RWPE2 (cell line): Measurements from ENCODE around the gene PEPD.

ENCODE experiments used
- ATAC-seq: fragments of 200-7000 bp; cut with Tn5 transposase; 3 replicates; pipeline ENCODE4 v1.9.1; 2021; ENCODE audit warnings: low read depth
- DNase-seq: peaks from one replicate; pipeline ENCODE4 v3.0.0-alpha.2; 2020; ENCODE audit warnings: low spot score
- H3K27ac ChIP-seq: fragments of 450-650 bp; 2 replicates; pipeline ENCODE4 v1.5.1; 2017; ENCODE audit warnings: mild to moderate bottlenecking; ENCODE audit not compliant: poor library complexity, severe bottlenecking
- H3K27me3 ChIP-seq: fragments of 250-450 bp; sonication (Bioruptor Pico); 2 replicates; pipeline ENCODE4 v1.5.1; 2021; ENCODE audit warnings: mild to moderate bottlenecking, moderate library complexity; ENCODE audit not compliant: insufficient read depth, poor library complexity, severe bottlenecking
- H3K36me3 ChIP-seq: fragments of 250-450 bp; sonication (Bioruptor Pico); 2 replicates; pipeline ENCODE4 v1.5.1; 2020; ENCODE audit warnings: low read depth, mild to moderate bottlenecking, moderate library complexity
- H3K4me1 ChIP-seq: fragments of 250-450 bp; sonication (Bioruptor Pico); 2 replicates; pipeline ENCODE4 v1.5.1; 2021; ENCODE audit warnings: mild to moderate bottlenecking, moderate library complexity; ENCODE audit not compliant: insufficient read depth, poor library complexity, severe bottlenecking
- H3K4me3 ChIP-seq: fragments of 250-450 bp; sonication (Bioruptor Pico); 2 replicates; pipeline ENCODE4 v1.5.1; 2021; ENCODE audit warnings: mild to moderate bottlenecking, moderate library complexity; ENCODE audit not compliant: severe bottlenecking
- H3K9me3 ChIP-seq: fragments of 250-450 bp; sonication (Bioruptor Pico); 2 replicates; pipeline ENCODE4 v1.5.1; 2021; ENCODE audit warnings: mild to moderate bottlenecking, moderate library complexity; ENCODE audit not compliant: severe bottlenecking
- CTCF ChIP-seq: fragments of 450-650 bp; IDR thresholded peaks from one replicate; pipeline ENCODE4 v1.5.1; 2017; ENCODE audit warnings: mild to moderate bottlenecking, moderate library complexity; ENCODE audit not compliant: poor library complexity, severe bottlenecking

The PEPD gene

GRCh38 chr19:33349319-33350289, 172.0 kb downstream of the PEPD start:
- DNase-seq, result no peak
- H3K9me3 ChIP-seq, result no peaks in the 10 kb centered on the region
- no peaks in the 10 kb centered on the region for H3K27me3 ChIP-seq
- H3K4me1 ChIP-seq, result peaks cover 10% of the 10 kb centered on the region
- no peaks in the 10 kb centered on the region for H3K36me3 ChIP-seq
- H3K27ac ChIP-seq, result peak overlapping the region; percentile 12
- no peak overlapping the region for H3K4me3 ChIP-seq
- ATAC-seq, result no peak
- TF ChIP-seq CTCF, result no peak

GRCh38 chr19:33348301-33349010, 173.1 kb downstream of the PEPD start:
- TF ChIP-seq CTCF, result no peak
- Histone ChIP-seq H3K27me3 (no peaks in the 10 kb centered on the region), H3K4me3 (no peak overlapping the region), H3K36me3 (no peaks in the 10 kb centered on the region), H3K9me3 (no peaks in the 10 kb centered on the region), H3K27ac (no peak overlapping the region), H3K4me1 (peaks cover 10% of the 10 kb centered on the region)
- DNase-seq, result no peak
- ATAC-seq, result no peak

- no peaks in the 10 kb centered on the region for H3K9me3 ChIP-seq
- no peak for TF ChIP-seq CTCF
- H3K36me3 ChIP-seq, result no peaks in the 10 kb centered on the region
- H3K27me3 ChIP-seq, result no peaks in the 10 kb centered on the region
- H3K4me3 ChIP-seq, result no peak overlapping the region
- peaks cover 10% of the 10 kb centered on the region for H3K4me1 ChIP-seq
- no peak overlapping the region for H3K27ac ChIP-seq
- ATAC-seq (no peak), DNase-seq (no peak)
Measured at GRCh38 chr19:33347300-33347699, 174.3 kb downstream of the PEPD start.

- DNase-seq (no peak), ATAC-seq (no peak)
- no peak for TF ChIP-seq CTCF
- peaks cover 10% of the 10 kb centered on the region for H3K4me1 ChIP-seq
- H3K27ac ChIP-seq, result no peak overlapping the region
- no peaks in the 10 kb centered on the region for H3K36me3 ChIP-seq
- H3K9me3 ChIP-seq, result no peaks in the 10 kb centered on the region
- no peak overlapping the region for H3K4me3 ChIP-seq
- no peaks in the 10 kb centered on the region for H3K27me3 ChIP-seq
Measured at GRCh38 chr19:33346665-33347064, 174.9 kb downstream of the PEPD start.

- Histone ChIP-seq H3K4me1 (peaks cover 5% of the 10 kb centered on the region), H3K27ac (no peak overlapping the region), H3K27me3 (no peaks in the 10 kb centered on the region), H3K4me3 (no peak overlapping the region), H3K9me3 (no peaks in the 10 kb centered on the region), H3K36me3 (no peaks in the 10 kb centered on the region)
- TF ChIP-seq CTCF, result no peak
- DNase-seq, result no peak
- ATAC-seq, result no peak
Measured at GRCh38 chr19:33345163-33345562, 176.4 kb downstream of the PEPD start.
